Spleen (tissue), 11 donors: Measurements from ENCODE around the gene GRHL3. TPM values are rescaled to one million over a fixed set of nuclear protein-coding genes. Genes with fewer than 3 reads are reported as not detected.
A peak's percentile ranks its signal among the peaks of the same experiment; 100 is the strongest.

Source experiments
- DNase-seq: peaks from one replicate; pipeline ENCODE4 v3.0.0-alpha.2; 2020
- H3K27ac ChIP-seq, 8 donors: fragments of 200-600 bp; sonication (generic) in 7 of 8; 1 replicate in 4 of 8; 2 replicates in 4 of 8; pipeline versions ENCODE4 v1.5.0 to v1.8.0; 2016 to 2021; ENCODE audit warnings: inconsistent platforms in 4 of 8, mild to moderate bottlenecking in 4 of 8, moderate library complexity in 1 of 8
- H3K27me3 ChIP-seq, 7 donors: fragments of 200-600 bp; sonication (generic) in 6 of 7; replicated peaks in 1 of 7; 1 replicate in 4 of 7; 2 replicates in 3 of 7; pipeline versions ENCODE4 v1.5.0 to v1.8.0; 2016 to 2021; ENCODE audit warnings: inconsistent platforms in 3 of 7, mild to moderate bottlenecking in 1 of 7
- H3K36me3 ChIP-seq, 6 donors: fragments of 200-600 bp; sonication (generic) in 5 of 6; 1 replicate in 4 of 6; 2 replicates in 2 of 6; pipeline versions ENCODE4 v1.5.0 to v1.8.0; 2016 to 2021; ENCODE audit warnings: inconsistent platforms in 2 of 6
- H3K4me1 ChIP-seq, 6 donors: fragments of 200-600 bp; sonication (generic) in 5 of 6; 1 replicate in 3 of 6; 2 replicates in 3 of 6; pipeline versions ENCODE4 v1.5.0 to v1.8.0; 2016 to 2021; ENCODE audit warnings: inconsistent platforms in 3 of 6
- H3K4me3 ChIP-seq, 8 donors: fragments of 200-600 bp; sonication (generic) in 7 of 8; 1 replicate in 4 of 8; 2 replicates in 4 of 8; pipeline versions ENCODE4 v1.5.0 to v1.8.0; 2016 to 2021; ENCODE audit warnings: inconsistent platforms in 4 of 8, mild to moderate bottlenecking in 4 of 8, moderate library complexity in 2 of 8
- H3K9me3 ChIP-seq, 8 donors: fragments of 200-600 bp; sonication (generic) in 7 of 8; 1 replicate in 4 of 8; 2 replicates in 4 of 8; pipeline versions ENCODE4 v1.5.0 to v1.8.0; 2016 to 2021; ENCODE audit warnings: inconsistent platforms in 4 of 8
- POLR2A ChIP-seq, 3 donors: fragments of 450-650 bp; IDR thresholded peaks; one replicate each; pipeline ENCODE4 v1.5.1; 2017; ENCODE audit warnings: antibody characterized with exemption in 3 of 3, mild to moderate bottlenecking in 1 of 3
- POLR2AphosphoS5 ChIP-seq, 3 donors: sonication (generic); formaldehyde crosslinking; IDR thresholded peaks; one replicate each; pipeline ENCODE4 v1.5.1; 2017; ENCODE audit warnings: antibody characterized with exemption in 3 of 3
- WGBS, 5 donors: extraction: QIAGEN DNeasy Blood & Tissue Kit in 3 of 5; methylation state at CpG; one replicate each; pipeline versions ENCODE4 v1.1.5 to v1.1.7; 2013 to 2018; 5-methylcytosine and 5-hydroxymethylcytosine counted together
- intact Hi-C: fragments of 100-400 bp; cut with DNase I; formaldehyde crosslinking; loops from one replicate; pipeline ENCODE4 v1.15.0; 2023; ENCODE audit warnings: low total_unique reads
- polyA plus RNA-seq, 3 donors: library from polyadenylated mRNA; stranded (reverse); fragments of 200-250 nt; gene quantifications; one replicate each; pipeline ENCODE4 v1.2.1, GENCODE V29; 2013
- total RNA-seq, 7 donors: library from RNA; depleted of rRNA in 3 of 7; stranded (reverse); fragments of >200 nt in 3 of 7; fragmentation: NEBNext Ultra II Directional in 4 of 7; extraction: Animal tissue kit (Norgen Biotek cat#: 25700) in 4 of 7; gene quantifications; one replicate each; pipeline versions ENCODE4 v1.1.0 to v1.2.1, GENCODE V29; 2016 to 2021
- TF ChIP-seq, protein P1 (sequence below), 11 experiments: fragments of 200-600 bp in 7 of 11; fragments of 450-650 bp in 4 of 11; sonication (generic) in 4 of 11; IDR thresholded peaks in 8 of 11; conservative IDR thresholded peaks in 3 of 11; 1 replicate in 7 of 11; 2 replicates in 4 of 11; pipeline versions ENCODE4 v1.4.0 to v1.8.0; 2016 to 2021; ENCODE audit warnings: antibody characterized with exemption in 11 of 11, inconsistent platforms in 4 of 11, mild to moderate bottlenecking in 1 of 11
- donor health status: healthy with polysubstance abuse.
- donor health status: DM: no; HTN: no; CAD: no; lungs with moderate emphysema.
- donor health status: DM: no; HTN: no; CAD: no.
- donor health status: Bipolar disorder and iron deficiency.
- donor health status: healthy.
- donor health status: DM: no; HTN: no; CAD: no.
- donor health status: DM: yes; HTN: yes; CAD: no.

GRHL3 gene
- total and polyA plus RNA-seq, 10 donors: 0.04 to 0.06 TPM; not detected in 8

DNA sequence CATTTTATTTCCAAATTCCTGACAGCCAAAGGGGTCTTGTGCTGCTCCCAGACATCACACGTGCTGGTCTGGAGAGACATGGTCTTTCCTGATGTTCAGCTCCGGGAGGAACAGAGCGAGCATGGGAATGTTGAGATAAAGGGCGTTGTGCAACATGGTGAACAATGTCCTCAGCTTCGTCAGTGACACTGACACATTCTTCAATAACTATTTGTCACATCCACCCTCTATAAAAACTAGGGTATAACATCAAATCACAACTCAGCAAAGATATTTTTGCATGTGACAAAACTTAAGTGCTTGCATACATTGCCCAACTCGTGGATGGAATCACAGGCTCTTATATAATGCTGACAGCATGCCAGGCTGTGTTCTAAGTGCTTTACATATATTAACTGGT is 42.4 kb upstream of the GRHL3 start:
- intact Hi-C loops: no loop called here
- WGBS, 5 donors: 59 to 70% (median 67%) methylated on average over 6 of the region's 6 CpGs
- TF ChIP-seq POLR2A (IDR thresholded peaks at IDR 0.05): no peak
- no peak for TF ChIP-seq POLR2AphosphoS5 (IDR thresholded peaks at IDR 0.05)
- TF ChIP-seq, protein P1, sequence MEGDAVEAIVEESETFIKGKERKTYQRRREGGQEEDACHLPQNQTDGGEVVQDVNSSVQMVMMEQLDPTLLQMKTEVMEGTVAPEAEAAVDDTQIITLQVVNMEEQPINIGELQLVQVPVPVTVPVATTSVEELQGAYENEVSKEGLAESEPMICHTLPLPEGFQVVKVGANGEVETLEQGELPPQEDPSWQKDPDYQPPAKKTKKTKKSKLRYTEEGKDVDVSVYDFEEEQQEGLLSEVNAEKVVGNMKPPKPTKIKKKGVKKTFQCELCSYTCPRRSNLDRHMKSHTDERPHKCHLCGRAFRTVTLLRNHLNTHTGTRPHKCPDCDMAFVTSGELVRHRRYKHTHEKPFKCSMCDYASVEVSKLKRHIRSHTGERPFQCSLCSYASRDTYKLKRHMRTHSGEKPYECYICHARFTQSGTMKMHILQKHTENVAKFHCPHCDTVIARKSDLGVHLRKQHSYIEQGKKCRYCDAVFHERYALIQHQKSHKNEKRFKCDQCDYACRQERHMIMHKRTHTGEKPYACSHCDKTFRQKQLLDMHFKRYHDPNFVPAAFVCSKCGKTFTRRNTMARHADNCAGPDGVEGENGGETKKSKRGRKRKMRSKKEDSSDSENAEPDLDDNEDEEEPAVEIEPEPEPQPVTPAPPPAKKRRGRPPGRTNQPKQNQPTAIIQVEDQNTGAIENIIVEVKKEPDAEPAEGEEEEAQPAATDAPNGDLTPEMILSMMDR (IDR thresholded peaks at IDR 0.05 in 8 of 11, conservative IDR thresholded peaks at IDR 0.05 in 3 of 11): no peak
- Histone ChIP-seq H3K9me3 (peaks cover 0 to 10% (median 2%) of the 10 kb centered on the region in 8 donors), H3K27me3 (peaks cover 0 to 62% (median 4%) of the 10 kb centered on the region in 7 donors), H3K4me1 (peaks cover 0 to 9% (median 0%) of the 10 kb centered on the region in 6 donors), H3K36me3 (no peaks in the 10 kb centered on the region), H3K27ac (no peak overlapping the region), H3K4me3 (no peak overlapping the region)
- DNase-seq: no peak

DNA sequence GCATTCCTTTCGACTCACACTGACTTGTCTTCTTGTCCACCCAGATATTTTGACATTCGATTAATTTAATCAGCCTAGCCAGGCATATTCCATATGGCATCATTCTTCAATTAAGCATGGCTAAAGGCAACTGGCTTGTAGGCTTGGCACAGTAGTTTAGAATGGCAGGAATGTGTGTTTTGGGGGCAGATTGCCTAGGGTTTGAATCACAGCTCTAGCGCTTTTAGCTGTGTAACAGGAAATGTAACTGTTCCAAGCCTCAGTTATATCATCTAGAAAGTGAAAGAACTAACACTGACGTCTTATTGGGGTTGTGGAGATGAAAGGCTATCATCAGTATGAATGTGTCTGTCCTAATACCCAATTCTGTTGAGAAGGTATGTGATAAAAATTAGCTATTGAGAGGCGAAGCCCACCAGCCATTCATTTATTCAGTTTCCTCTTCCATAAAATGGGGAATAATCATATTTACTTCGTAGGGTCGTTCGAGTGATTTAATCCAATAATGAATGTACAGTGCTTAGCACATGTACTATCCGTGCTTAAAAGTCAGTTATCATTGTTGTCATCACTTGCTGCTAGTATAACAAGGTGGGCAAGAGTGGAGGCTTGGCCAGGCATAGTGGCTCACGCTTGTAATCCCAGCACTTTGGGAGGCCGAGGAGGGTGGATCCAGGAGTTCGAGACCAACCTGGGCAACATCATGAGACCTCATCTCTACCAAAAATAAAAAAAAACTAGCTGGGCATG is 41.6 kb upstream of the GRHL3 start:
- WGBS, 5 donors: 67 to 78% (median 71%) methylated on average over 12 of the region's 12 CpGs
- intact Hi-C loops: no loop called here
- peaks cover 0 to 7% (median 2%) of the 10 kb centered on the region in 8 donors for H3K9me3 ChIP-seq
- no peak overlapping the region for H3K27ac ChIP-seq
- peaks cover 0 to 9% (median 0%) of the 10 kb centered on the region in 6 donors for H3K4me1 ChIP-seq
- peak overlapping the region in 1 of 8 donors; percentile 12 for H3K4me3 ChIP-seq
- H3K27me3 ChIP-seq: peaks cover 0 to 57% (median 4%) of the 10 kb centered on the region in 7 donors
- H3K36me3 ChIP-seq: no peaks in the 10 kb centered on the region
- DNase-seq: no peak
- TF ChIP-seq POLR2A (IDR thresholded peaks at IDR 0.05) (no peak), POLR2AphosphoS5 (IDR thresholded peaks at IDR 0.05) (no peak)
- TF ChIP-seq, protein P1 (IDR thresholded peaks at IDR 0.05 in 8 of 11, conservative IDR thresholded peaks at IDR 0.05 in 3 of 11): no peak

DNA sequence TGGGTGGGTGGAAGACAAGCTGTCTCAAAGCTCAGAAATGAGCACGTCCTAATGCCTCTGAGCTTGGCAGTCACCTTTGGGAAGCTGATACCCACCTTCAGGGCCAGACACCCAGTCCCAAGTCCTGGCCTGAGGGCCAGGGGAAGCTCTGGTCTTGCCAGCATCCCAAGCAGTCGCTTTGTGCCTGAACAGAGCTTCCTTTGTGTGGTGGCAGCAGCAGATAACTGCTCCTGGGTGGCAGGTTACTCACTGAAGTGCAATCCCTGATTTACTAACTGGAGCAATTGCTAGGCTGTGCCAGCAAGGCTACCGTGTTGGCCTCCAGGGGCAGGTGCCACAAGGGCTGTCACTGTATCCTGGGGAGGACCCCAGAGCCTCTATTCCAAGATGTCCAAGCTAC is 40.4 kb upstream of the GRHL3 start:
- no peaks in the 10 kb centered on the region for H3K9me3 ChIP-seq
- H3K27ac ChIP-seq: no peak overlapping the region
- WGBS, 5 donors: 75 to 97% (median 85%) methylated on average over 2 to 3 of the region's 3 CpGs
- TF ChIP-seq, protein P1 (IDR thresholded peaks at IDR 0.05 in 8 of 11, conservative IDR thresholded peaks at IDR 0.05 in 3 of 11): no peak
- TF ChIP-seq POLR2AphosphoS5 (IDR thresholded peaks at IDR 0.05) (no peak), POLR2A (IDR thresholded peaks at IDR 0.05) (no peak)
- H3K36me3 ChIP-seq: no peaks in the 10 kb centered on the region
- H3K27me3 ChIP-seq: peaks cover 0 to 51% (median 0%) of the 10 kb centered on the region in 7 donors
- intact Hi-C loops: no loop called here
- H3K4me3 ChIP-seq: no peak overlapping the region
- DNase-seq: no peak
- H3K4me1 ChIP-seq: peaks cover 0 to 11% (median 0%) of the 10 kb centered on the region in 6 donors

DNA sequence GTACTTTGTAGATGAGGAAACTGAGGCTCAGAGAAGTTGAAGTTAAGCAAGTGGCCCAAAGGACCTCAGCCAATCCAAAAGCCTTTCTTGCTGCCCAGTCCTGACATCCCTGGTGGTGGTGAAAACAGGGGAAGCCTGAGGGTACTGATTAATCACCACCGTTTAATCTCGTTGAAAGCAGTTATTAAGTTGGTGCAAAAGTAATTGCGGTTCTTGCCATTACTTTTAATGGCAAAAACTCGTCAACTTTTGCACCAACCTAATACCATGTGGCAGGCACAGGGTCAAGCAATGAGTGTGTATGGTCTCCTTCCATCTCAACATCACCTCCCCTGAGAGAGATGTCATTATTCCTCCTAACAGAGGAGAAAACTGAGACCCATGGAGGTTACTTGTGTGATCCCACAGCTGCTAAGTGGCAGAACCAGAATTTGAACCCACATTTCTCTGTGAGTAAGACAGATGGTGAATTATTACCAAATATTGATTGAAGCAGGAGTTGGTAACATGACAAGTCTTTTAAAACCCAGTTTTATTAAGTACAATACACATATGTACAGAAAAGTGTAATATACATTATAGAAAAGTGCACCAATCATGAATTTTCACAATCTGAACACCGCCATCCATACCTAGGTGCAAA is 39.4 kb upstream of the GRHL3 start:
- H3K4me1 ChIP-seq: peaks cover 0 to 18% (median 2%) of the 10 kb centered on the region in 6 donors
- TF ChIP-seq POLR2AphosphoS5 (IDR thresholded peaks at IDR 0.05) (no peak), POLR2A (IDR thresholded peaks at IDR 0.05) (no peak)
- TF ChIP-seq, protein P1 (IDR thresholded peaks at IDR 0.05 in 8 of 11, conservative IDR thresholded peaks at IDR 0.05 in 3 of 11): no peak
- peaks cover 0 to 41% (median 0%) of the 10 kb centered on the region in 7 donors for H3K27me3 ChIP-seq
- no peak for DNase-seq
- no peak overlapping the region for H3K27ac ChIP-seq
- WGBS, 5 donors: 80 to 92% (median 84%) methylated on average over 5 of the region's 5 CpGs
- intact Hi-C loops: no loop called here
- no peaks in the 10 kb centered on the region for H3K9me3 ChIP-seq
- H3K4me3 ChIP-seq: no peak overlapping the region
- no peaks in the 10 kb centered on the region for H3K36me3 ChIP-seq
